HG03064 (cell line): ENCODE results near the gene MYMK.
A peak's percentile ranks its signal among the peaks of the same experiment; 100 is the strongest.

Experiments used
- ATAC-seq: cut with Tn5 transposase; IDR thresholded peaks from one replicate; pipeline ENCODE4 v1.9.1; 2021; ENCODE audit warnings: low read depth; ENCODE audit not compliant: unreplicated experiment

Gene MYMK

DNA sequence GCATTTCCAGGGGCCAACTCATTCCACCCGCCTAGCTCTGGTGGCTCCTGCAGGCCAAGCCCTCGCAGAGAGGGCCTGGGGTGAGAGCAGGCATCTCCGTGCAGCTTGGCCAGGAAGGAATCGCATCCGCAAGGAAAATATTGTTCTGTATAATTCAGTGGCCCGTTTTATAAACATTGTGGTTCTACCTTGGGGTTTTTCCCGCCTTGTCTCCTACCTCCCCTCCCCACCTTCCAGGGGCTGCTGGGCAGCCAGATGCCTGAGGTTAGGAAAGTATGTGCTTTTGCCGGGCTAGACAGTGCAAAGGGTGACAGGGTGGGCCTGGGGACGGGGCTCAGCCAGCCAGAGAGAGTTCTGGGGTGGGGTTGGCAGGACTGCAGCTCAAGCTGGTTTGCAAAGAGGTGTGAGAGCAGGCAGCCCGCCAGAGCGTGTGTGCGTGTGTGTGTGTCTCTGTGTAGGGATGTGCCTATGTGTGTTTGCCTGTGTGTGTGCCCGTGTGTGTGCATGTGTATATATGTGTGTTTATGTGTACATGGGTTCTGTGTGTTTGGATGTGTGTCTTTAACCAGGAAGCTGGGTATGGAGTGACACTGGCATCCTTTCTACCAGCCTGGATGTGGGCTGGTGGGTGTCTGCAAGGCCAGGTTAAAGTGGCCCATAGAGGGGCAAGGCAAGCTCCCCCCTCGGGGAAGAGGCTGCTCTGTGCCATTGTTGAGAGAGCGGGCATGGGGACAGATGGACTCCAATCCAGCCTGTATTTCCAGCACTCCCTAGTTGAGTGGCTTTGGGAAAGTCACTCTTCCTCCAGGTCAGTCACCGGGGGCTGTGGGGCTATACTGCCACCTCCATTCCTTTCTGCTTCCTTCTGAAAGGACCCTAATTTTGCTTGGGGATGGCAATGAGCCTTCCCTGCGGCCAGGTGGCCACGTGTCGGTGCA is 35.2 kb downstream of the MYMK start:
- ATAC-seq, result no peak

DNA sequence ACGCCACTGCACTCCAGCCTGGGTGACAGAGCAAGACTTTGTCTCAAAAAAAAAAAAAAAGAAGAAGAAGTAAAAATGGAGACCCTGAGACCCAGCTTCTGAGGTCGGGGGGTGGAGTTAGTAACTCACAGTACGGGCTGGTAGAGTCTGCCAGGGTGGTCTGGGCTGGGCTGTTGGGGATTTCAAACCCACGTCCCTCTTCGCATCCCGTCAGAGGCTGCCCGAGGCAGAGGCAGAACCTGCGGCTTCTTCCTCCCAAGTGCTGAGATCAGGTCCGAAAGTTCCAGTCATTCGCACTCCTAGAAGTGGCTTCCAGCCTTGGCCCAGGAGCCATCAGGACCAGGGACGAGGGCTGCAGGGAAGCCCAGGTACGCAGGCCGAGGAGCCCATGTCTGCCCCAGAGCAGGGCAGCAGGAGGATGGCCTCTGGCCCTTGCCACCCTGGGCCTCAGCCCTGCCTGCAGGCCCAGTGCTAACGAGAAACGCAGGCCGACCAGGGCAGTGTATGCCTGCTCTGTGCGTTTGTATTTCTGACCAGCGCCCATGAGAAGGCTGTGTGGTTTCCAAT is 36.0 kb downstream of the MYMK start:
- no peak for ATAC-seq

DNA sequence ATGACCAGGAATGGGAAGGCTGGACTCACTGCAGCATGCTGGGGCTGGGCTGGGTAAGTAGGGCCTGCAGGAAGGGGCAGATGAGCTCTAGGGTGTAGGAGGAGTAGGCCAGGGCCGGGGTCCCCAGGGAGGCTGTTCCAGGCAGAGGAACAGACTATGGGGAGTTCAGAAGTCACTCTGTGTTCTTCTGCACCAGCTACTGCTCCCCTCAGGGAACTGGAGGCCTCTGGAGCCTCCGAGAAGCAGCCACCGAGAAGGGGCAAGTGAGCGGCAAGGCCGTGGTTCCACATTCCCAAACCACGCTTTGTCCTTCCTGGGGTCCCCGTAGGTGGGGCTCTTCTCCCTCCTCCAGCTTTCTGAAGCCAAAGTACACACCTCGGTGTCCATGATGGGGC is 37.4 kb downstream of the MYMK start:
- no peak for ATAC-seq

DNA sequence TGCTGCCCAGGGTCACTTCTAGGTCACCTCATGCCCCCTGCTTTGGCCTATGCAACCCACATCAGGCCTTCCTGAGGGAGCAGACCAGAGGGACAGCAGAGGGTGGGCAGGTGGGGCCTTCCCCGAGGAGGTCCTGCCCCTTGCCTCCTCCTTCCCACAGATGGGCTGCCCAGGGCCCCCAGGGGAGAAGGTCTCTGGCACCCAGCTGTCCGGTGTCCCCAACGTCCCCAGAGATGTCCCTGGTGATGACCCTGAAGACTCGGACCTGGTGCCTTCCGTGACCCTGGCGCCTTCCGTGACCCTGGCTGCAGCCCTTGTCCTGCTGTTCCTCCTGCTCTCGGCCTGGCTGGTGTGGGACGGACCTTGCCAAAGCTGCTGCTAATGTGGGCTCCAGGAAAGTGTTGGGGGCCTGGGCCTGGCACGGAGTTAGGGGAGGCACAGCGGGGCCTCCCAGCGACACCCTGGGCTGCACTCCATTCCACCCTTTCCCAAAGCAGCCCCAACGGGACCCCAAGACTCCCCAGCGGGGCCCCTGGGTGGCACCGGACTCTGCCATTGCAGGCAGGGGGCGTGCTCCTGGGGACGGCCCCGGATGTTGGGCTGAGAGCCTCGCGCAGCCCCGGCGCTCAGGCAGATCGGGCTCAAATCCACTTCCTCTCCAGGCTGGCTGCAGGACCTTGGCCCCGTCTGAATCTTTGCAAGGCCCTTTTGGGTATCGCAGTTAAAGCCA is 39.1 kb downstream of the MYMK start:
- no peak for ATAC-seq

DNA sequence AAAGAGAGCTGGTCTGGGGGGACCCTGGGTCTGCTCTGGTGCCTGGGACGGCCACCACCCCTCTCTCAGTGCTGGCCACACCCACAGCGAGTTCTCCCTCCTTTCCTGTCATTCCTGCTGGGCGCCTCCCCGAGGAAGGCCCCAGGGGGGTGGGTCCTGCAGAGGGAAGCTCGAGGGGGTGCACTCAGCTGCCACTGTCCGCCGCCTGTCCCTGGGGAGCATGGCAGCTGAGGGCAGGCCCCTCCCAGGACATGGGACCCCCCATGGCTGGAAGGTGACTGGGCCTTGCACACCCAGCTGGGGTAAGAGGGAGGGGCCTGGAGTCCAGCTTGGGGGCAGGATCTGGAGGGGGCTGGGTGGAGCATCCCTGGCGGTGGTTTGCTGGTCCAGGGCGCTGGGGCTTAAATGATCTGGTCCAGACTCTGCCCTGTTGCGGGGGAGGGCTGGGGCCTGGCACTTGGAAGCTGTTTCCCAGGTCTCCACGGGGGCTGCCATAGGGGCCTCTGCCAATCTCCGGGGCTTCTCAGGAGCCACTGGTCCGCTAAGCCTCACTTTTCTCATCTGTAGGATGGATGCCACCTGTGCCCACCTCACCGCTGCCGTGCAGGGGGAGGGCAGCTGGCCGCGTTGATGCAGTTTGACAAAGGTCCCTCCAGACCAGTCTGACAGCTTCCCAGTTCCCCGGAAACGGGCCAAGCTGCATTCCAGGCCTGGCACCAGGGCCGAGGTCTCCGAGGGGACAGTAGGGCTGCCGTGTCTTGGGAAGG is 39.9 kb downstream of the MYMK start:
- no peak for ATAC-seq

DNA sequence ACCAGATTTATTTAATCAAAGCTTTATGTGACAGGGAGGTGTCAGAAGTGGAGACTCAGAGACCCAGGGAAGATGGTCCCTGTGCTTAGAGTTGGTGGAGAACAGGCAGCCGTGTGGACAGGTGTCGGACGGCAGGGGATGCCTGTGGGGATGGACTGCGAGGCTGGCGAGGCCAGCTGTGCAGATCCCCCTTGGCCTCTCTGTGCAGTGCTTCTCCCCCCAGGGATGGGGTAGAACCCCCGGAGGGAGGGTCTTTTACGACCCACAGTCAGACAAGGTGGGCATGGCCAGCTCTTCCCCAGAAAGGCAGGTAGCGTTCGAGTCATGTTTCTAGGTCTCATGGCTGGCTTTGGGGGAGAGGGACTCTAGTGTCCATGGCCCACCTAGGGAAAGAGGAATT is 41.1 kb downstream of the MYMK start:
- no peak for ATAC-seq

DNA sequence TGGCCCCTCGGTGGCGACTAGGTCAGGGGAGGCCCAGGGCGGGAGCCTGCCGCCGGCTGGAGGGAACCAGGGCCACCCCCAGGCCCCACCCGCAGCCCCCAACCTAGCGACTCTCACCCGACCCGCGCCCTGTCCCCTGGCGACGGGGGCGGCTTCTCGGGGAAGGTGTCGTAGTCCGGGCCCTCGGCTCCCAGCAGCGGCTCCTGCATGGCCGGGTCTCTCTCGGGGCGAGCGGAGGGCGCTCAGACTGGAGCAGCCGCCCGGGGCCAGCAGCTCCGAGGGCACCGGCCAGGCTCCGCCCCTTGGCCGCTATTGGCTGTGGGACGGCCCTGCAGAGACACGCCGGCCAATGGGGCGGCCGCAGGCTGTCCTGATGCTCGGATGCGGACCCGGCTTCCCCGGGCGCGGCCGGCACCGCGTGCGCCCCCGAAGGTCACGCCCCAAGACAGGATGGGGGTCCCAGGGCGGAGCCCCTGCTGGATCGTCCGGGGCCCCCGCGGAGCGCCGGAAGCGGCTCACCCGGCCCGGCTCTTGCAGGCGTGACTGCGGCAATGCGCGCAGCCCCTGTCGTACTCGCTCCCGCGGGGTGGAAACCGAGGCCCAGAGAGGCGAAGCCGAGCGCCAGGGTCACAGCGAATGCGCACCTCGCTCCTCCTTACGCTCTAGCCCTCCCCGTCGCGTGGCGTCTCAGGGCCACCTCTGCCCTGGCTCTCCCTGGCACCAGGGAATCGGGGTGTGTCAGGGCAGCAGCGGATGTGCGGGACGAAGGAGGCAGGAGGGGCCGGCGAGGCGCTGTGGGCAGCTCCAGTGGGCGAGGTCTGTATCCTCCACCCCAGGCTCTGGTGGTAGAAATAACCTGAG is 45.7 kb downstream of the MYMK start, which contains the start of gene SLC2A6:
SLC2A6 (minus strand) TSS at position 249 of the 861 bp plus-strand sequence; CDS start at position 209, 40 bp downstream.
- peak; percentile 81 for ATAC-seq

DNA sequence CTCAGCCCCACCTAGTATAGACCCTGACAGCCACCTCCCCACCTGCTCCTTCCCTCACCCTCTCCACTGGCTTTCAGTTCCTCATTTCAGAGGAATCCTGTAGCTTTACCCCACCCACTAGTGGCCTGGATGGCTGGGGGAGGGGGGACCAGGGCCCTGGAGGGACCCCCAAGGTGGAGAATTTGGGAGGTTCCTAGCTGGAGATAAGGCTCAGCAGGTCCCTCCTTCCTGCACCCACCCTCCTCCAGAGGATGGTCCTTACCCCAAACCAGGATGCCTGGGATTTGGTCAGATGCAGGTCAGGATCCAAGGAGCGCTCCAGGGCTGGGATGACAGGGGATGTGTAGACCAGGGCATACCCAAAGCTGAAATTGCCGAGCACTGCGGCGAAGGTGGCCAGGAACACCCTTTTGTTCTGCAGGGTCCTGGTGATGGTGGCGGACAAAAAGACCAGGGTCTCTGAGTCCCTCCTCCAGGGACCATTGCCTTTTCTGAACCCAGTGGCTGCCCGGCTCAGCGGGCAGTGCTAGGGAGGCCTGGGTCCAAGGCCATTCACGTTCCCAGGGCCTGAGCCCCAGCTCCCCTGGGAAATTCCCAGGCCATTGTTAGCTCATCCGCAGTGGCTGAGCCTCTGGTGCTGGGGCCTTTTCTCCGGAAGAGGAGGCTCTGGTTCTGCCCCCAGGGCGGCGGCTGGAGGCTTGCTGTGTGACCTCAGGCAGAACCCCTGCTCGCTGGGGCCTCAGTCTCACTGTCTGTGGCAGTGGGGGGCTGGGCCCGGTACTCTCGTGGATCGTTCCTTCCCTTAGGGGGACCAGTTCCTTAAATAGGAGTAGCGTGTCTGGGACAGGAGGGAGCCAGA is 46.5 kb downstream of the MYMK start:
- peak; percentile 26 for ATAC-seq

DNA sequence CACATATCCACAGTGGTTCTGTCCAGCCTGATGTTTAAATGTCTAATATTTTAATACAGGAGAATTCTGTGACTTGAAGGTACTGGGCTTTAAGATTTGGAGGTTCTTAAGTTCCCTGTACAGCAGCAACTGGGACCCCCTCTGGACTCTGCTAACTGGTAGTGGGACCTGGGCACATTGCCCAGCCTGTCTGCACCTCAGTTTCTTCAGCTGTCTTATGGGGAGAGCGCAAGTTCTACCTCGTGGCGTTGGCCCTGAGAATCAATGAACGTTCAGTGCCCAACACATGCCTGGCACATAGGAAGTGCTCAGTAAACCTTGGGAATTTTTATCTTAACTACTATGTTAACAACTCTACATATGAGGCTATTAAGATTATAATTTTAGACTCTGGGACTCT is 47.3 kb downstream of the MYMK start:
- no peak for ATAC-seq

DNA sequence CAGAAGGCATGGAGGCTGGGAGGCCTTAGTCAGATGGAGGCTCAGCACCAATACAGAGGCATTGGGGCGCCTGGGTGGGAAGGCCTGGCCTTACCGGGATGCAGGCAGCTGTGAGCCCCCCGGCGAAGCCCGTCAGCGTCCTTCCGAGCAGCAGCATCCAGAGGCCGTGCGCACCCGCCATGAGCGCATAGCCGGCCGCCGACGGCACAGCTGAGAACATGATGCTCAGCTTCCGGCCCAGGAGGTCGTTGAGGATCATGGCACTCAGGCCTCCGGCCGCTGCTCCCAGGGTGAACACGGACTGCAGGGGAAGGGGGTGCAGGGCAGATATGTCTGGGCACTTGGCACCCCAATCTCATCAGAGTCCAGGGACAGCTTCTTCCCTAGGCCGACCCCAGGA is 47.8 kb downstream of the MYMK start:
- ATAC-seq, result no peak

DNA sequence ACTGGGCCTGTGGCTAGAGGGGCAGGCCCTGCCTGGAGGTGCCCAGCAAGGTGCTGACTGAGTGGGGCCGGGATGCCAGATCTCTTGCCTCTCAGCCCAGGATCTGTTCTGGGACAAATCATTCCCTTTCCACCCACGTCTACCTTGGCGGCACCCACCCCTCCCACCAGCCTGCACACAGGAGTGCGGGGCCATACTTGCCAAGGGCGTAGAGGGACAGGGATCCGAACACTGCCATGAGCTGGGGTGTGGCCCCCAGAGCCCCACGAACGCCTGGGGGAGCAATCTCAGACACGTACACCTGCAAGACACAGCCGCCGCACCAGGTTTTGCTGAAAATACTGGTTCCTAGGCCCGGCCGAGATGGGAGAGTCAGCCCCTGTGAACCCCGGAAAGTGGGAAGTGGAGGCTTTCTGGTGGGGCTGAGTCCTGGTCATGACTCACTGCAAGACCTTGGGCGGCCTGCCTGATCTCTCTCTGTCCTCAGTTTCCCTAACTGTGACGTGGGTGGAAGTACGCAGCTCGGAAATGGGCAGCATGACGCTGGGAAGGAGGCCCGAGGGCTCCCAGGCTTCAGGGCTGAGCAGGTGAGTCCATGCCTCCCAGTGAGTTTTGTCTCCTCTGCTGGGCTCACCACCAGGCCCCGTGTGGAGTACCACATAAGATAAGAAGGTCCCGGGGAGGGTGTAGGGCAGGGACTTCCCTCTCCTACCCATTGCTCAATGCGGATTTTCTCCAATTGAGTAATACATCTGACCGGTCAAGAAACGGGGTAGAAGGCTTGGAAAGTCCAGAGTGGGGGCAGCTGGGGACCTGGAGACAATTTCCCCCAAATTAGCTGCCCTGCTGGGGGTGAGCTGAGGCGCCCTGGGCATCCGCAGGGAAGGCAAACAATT is 48.5 kb downstream of the MYMK start:
- no peak for ATAC-seq

DNA sequence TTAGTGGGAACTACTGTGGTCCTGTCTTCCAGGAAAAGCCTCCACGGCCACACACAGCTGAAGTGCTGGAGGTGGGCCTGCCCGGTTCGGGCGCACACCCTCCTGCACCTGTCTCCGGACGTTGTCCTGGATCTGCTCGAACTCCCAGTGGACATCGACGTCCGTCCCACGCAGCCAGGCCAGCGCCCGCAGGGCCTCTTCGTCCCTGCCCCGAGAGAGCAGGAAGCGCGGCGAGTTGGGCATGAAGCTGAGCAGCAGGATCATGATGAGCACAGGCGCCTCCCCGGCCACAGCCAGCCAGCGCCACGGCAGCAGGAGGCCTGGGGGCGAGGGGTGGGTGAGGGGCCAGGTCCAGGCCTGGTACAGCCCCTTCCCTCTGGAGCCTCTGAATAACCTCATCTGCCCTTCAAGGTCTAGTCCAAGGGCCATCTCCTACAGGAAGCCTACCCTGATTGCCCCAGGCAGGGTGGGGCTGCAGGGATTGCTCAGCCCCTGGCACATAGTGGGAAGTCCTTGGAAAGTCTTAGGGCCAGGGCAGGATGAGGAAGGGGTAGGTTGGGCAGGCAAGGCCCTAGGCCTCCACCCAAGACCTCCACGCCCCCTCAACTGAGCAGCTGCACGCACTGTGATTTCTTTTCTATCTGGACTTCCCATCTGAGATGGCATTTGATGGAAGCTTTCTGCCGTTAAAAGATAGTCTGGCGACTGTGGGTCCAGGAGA is 49.3 kb downstream of the MYMK start:
- no peak for ATAC-seq

DNA sequence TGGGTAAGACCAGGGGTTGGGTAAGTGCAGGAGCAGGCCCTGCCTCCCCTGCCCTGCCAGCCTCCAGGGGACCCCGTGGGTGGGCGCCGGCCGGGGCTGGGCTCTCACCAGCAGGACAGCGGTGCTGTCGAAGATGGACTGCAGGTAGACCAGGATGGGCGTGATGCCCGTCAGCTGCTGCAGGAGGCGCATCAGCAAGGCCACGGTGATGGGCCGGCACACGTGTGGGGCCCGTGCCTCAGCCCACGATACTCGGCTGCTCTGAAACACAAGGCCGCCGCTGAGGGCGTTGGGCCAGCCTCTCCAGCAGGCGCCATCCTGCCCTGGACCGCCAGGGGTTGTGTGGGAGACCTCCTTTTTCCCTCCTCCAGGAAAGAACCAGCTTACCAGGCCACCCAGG is 49.9 kb downstream of the MYMK start:
- no peak for ATAC-seq

DNA sequence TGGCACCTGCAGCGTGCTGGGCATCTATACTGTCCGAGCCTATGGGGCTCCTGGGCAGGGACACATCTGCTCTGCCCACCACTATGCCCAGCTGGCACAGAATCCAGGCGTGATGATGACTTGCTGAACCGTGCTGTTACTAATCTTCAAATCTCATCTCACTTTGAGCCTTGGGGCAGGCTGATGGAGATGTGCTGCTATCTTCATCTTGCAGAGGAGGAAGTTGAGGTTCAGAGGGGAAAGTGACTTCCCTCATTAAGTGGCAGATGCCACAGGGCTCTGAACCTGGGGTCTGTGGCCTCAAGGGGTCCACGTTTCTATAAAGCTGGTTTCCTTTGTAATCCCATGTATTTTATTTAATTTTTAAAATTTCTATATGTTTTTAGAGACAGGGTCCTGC is 50.5 kb downstream of the MYMK start:
- ATAC-seq, result no peak

DNA sequence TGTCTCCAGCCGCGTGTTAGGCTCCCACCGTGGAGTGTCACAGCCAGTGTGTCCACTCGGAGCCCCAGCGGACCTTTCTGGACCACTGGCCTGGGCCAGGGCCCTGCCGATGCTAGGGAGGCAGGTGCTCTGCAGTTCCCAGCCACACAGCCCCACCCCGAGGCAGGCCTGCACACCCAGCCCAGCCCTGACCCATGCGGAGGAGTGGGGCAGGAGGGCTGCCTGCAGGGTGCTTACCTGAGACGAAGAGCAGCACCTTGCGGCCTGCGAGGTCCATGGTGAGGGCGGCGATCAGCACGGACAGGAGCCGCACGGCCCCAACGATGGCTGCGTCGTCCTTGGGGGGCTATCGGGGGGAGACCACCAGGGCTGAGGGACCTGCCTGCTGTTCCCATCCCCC is 51.0 kb downstream of the MYMK start:
- no peak for ATAC-seq

DNA sequence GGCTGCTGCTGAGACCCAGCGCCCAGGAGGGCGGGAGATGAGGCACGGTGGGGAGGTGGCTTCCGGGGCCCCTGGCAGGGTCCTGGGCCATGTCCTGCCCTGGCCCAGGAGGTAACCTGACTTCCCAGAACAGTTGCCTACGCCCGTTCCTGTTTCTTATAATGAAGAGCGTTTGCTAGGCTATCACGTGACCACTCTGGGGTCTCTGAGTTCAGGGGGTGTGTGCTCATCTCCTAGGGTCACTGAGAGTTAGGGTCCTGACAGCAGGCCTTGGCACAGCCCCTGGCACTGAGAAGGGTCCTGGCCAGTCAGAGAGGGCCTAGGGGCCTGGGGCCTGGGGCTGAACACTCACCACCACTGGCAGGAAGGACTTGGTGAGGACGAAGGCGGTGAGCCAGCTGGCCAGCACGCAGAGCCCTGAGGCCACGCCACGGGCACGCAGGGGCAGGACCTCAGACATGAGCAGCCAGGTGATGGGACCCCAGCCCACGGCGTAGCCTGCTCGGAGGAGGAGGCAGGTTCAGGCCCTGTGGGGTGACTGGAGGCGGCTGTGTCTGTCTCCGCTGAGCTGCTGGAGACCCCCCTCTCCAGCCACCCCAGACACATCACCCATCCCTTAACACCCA is 51.9 kb downstream of the MYMK start:
- no peak for ATAC-seq

DNA sequence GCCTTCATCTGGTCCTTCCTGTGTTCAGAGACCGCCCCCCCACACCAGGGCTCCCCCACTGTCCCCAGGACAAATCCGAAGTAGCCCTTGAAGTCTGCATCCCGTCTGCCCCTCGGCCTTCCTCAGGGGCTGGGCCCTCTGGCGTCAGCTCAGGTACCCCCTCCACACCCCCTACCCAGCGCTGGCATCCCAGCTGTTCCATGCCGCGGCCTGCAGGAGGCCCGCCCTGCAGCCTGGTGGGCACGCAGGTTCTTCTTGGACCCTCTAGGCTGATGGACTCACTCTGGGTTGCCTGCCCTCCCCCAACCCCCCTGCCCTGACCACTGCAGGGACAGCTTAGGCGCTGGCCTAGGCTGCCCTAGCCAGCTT is 52.5 kb downstream of the MYMK start:
- no peak for ATAC-seq
